ENCODE measurements around the gene LMBRD2.

GRCh38 chr5:36128795-36129194 lies 22.9 kb downstream of the LMBRD2 start:
- TF ChIP-seq CTCF (IDR thresholded peaks at IDR 0.05; ENCODE audit: borderline replicate concordance, extremely low read depth, low read length, poor library complexity, severe bottlenecking) (no peak), EZH2 (IDR thresholded peaks at IDR 0.05; ENCODE audit: borderline replicate concordance, low read depth, low read length, severe bottlenecking) (no peak)

All from DND-41 (cell line).